ENCODE data around the gene FRMD3. TPM values are rescaled to one million over a fixed set of nuclear protein-coding genes. Genes with fewer than 3 reads are reported as not detected.

Gene FRMD3
- total RNA-seq, 1 experiment from 2014 or later, result 14.5 TPM

- TF ChIP-seq SIN3A (IDR thresholded peaks at IDR 0.05; ENCODE audit: borderline replicate concordance, insufficient read depth, low read depth, low read length), result no peak
- TF ChIP-seq, protein P1, sequence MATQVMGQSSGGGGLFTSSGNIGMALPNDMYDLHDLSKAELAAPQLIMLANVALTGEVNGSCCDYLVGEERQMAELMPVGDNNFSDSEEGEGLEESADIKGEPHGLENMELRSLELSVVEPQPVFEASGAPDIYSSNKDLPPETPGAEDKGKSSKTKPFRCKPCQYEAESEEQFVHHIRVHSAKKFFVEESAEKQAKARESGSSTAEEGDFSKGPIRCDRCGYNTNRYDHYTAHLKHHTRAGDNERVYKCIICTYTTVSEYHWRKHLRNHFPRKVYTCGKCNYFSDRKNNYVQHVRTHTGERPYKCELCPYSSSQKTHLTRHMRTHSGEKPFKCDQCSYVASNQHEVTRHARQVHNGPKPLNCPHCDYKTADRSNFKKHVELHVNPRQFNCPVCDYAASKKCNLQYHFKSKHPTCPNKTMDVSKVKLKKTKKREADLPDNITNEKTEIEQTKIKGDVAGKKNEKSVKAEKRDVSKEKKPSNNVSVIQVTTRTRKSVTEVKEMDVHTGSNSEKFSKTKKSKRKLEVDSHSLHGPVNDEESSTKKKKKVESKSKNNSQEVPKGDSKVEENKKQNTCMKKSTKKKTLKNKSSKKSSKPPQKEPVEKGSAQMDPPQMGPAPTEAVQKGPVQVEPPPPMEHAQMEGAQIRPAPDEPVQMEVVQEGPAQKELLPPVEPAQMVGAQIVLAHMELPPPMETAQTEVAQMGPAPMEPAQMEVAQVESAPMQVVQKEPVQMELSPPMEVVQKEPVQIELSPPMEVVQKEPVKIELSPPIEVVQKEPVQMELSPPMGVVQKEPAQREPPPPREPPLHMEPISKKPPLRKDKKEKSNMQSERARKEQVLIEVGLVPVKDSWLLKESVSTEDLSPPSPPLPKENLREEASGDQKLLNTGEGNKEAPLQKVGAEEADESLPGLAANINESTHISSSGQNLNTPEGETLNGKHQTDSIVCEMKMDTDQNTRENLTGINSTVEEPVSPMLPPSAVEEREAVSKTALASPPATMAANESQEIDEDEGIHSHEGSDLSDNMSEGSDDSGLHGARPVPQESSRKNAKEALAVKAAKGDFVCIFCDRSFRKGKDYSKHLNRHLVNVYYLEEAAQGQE (IDR thresholded peaks at IDR 0.05; ENCODE audit: insufficient read depth in 1 of 2, low read depth in 2 of 2, low read length in 1 of 2), result no peak
- Histone ChIP-seq H3K27ac (ENCODE audit: low read length) (no peak overlapping the region), H3K36me3 (ENCODE audit: control insufficient read depth, insufficient read depth, low read length) (no peaks in the 10 kb centered on the region; the same call in 1 of the 2 replicates), H3K27me3 (ENCODE audit: control insufficient read depth, insufficient read depth, low read length) (no peaks in the 10 kb centered on the region), H3K4me1 (ENCODE audit: control insufficient read depth, insufficient read depth, low read length) (no peaks in the 10 kb centered on the region; the same call in 1 of the 2 replicates), H3K9me3 (ENCODE audit: control insufficient read depth, insufficient read depth, low read depth, low read length) (no peaks in the 10 kb centered on the region), H3K4me3 (ENCODE audit: low read depth in 2 of 2, low read length in 2 of 2) (no peak overlapping the region)
- no peak for DNase-seq (ENCODE audit: low read depth, low spot score)
- POLR2A ChIA-PET, result no interaction called here
- intact Hi-C loops (cut with micrococcal nuclease; ENCODE audit: unreplicated experiment) (no loop called here), in situ Hi-C loops (cut with HindIII; ENCODE audit: low pct_unique_long_range_greater_than_20kb, low sequenced_read_pairs) (no loop called here)
- no TSS peak for BruUV-seq (replicated peaks)
- ATAC-seq, result no peak
- CTCF ChIA-PET, result no interaction called here
Measured at GRCh38 chr9:83340451-83340850, 197.8 kb downstream of the FRMD3 start.

DNA sequence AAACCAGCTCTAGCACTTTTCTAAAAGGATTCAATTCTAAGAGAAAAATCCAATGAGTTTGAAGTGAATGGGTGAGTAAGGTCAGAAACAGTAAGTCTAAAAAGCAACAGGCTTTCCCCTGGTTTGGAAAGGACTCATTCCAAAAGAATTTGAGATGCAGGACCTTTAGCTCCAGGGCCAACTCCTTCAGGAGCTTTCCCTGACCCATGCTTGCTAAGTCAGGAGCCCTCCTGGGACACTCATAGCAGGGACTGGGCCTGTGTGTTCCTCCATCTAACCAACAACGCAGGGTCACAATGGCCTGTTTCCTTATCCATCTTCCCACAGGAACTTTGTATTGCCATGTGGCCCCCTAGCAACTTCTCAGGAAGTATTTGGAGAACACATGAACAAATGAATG lies 198.8 kb downstream of the FRMD3 start:
- no peaks in the 10 kb centered on the region for H3K9me3 ChIP-seq (ENCODE audit: control insufficient read depth, insufficient read depth, low read depth, low read length)
- no peaks in the 10 kb centered on the region for H3K36me3 ChIP-seq (ENCODE audit: control insufficient read depth, insufficient read depth, low read length)
- in situ Hi-C loops (cut with HindIII; ENCODE audit: low pct_unique_long_range_greater_than_20kb, low sequenced_read_pairs) (no loop called here), intact Hi-C loops (cut with micrococcal nuclease; ENCODE audit: unreplicated experiment) (loop anchor here (5.0 to 10.0 kb wide), 2 partner anchors 198 to 305 kb away; partner anchors contain the start of gene FRMD3)
- no TSS peak for BruUV-seq (replicated peaks)
- ChIA-PET POLR2A (no interaction called here), CTCF (no interaction called here)
- peaks cover 5% of the 10 kb centered on the region for H3K4me1 ChIP-seq (ENCODE audit: control insufficient read depth, insufficient read depth, low read length)
- no peak overlapping the region for H3K4me3 ChIP-seq (ENCODE audit: low read depth in 2 of 2, low read length in 2 of 2)
- H3K27me3 ChIP-seq (ENCODE audit: control insufficient read depth, insufficient read depth, low read length), result no peaks in the 10 kb centered on the region
- DNase-seq (ENCODE audit: low read depth, low spot score), result no peak
- H3K27ac ChIP-seq (ENCODE audit: low read length), result no peak overlapping the region
- ATAC-seq, result no peak
- no peak for TF ChIP-seq POLR2AphosphoS5 (IDR thresholded peaks at IDR 0.05; ENCODE audit: low read depth, low read length)
- TF ChIP-seq SIN3A (IDR thresholded peaks at IDR 0.05; ENCODE audit: borderline replicate concordance, insufficient read depth, low read depth, low read length), result no peak
- TF ChIP-seq, protein P2, sequence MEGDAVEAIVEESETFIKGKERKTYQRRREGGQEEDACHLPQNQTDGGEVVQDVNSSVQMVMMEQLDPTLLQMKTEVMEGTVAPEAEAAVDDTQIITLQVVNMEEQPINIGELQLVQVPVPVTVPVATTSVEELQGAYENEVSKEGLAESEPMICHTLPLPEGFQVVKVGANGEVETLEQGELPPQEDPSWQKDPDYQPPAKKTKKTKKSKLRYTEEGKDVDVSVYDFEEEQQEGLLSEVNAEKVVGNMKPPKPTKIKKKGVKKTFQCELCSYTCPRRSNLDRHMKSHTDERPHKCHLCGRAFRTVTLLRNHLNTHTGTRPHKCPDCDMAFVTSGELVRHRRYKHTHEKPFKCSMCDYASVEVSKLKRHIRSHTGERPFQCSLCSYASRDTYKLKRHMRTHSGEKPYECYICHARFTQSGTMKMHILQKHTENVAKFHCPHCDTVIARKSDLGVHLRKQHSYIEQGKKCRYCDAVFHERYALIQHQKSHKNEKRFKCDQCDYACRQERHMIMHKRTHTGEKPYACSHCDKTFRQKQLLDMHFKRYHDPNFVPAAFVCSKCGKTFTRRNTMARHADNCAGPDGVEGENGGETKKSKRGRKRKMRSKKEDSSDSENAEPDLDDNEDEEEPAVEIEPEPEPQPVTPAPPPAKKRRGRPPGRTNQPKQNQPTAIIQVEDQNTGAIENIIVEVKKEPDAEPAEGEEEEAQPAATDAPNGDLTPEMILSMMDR (IDR thresholded peaks at IDR 0.05), result no peak
- TF ChIP-seq, protein P1 (IDR thresholded peaks at IDR 0.05; ENCODE audit: insufficient read depth in 1 of 2, low read depth in 2 of 2, low read length in 1 of 2), result no peak
- TF ChIP-seq TCF7L2 (IDR thresholded peaks at IDR 0.05; ENCODE audit: low read depth, low read length), result no peak

All from Panc1 (cell line).